Right lobe of liver (tissue), 6 donors: ENCODE data around the gene KANSL1L. TPM values are rescaled to one million over a fixed set of nuclear protein-coding genes. Genes with fewer than 3 reads are reported as not detected.

Experiments
- ATAC-seq, 4 donors: fragments of 200-7000 bp; cut with Tn5 transposase; one replicate each; pipeline ENCODE4 v1.9.1; 2020; ENCODE audit warnings: mild to moderate bottlenecking in 4 of 4, moderate library complexity in 4 of 4
- DNase-seq, 3 donors: peaks; one replicate each; pipeline ENCODE4 v3.0.0-alpha.2; 2020
- H3K27ac ChIP-seq, 3 donors: fragments of 200-600 bp; one replicate each; pipeline ENCODE4 v1.8.0; 2022
- H3K27me3 ChIP-seq, 2 donors: fragments of 200-600 bp; one replicate each; pipeline ENCODE4 v1.8.0; 2022
- H3K36me3 ChIP-seq, 4 donors: fragments of 200-600 bp; sonication (generic) in 1 of 4; one replicate each; pipeline versions ENCODE4 v1.5.1 to v1.8.0; 2017 to 2022; ENCODE audit warnings: control low read depth in 1 of 4
- H3K4me1 ChIP-seq, 4 donors: fragments of 200-600 bp; sonication (generic) in 1 of 4; one replicate each; pipeline versions ENCODE4 v1.5.1 to v1.8.0; 2017 to 2022; ENCODE audit warnings: control low read depth in 1 of 4
- H3K4me3 ChIP-seq, 3 donors: fragments of 200-600 bp; one replicate each; pipeline ENCODE4 v1.8.0; 2022
- H3K9me3 ChIP-seq, 4 donors: fragments of 200-600 bp; sonication (generic) in 1 of 4; one replicate each; pipeline versions ENCODE4 v1.5.1 to v1.8.0; 2017 to 2022; ENCODE audit warnings: control low read depth in 1 of 4
- POLR2A ChIP-seq: fragments of 450-650 bp; IDR thresholded peaks from one replicate; pipeline ENCODE4 v1.6.1; 2017; ENCODE audit warnings: antibody characterized with exemption, mild to moderate bottlenecking
- WGBS: methylation state at CpG from one replicate; pipeline ENCODE4 v1.1.6; 2018; ENCODE audit warnings: low coverage, low lambda C conversion rate; ENCODE audit not compliant: insufficient coverage; ENCODE audit errors: missing lambda C conversion rate; 5-methylcytosine and 5-hydroxymethylcytosine counted together
- intact Hi-C, 2 donors: fragments of 100-400 bp; cut with DNase I; formaldehyde crosslinking; loops; one replicate each; pipeline versions ENCODE4 v1.11.2 to v1.14.1; 2022
- long read RNA-seq: library from polyadenylated mRNA; unstranded; transcript quantifications from one replicate; pipeline ENCODE4 v2.0.0, GENCODE V29; 2019
- total RNA-seq, 6 experiments: library from RNA; depleted of rRNA in 2 of 6; stranded (reverse); fragments of >200 nt in 2 of 6; fragmentation: NEBNext Ultra II Directional in 3 of 6; extraction: Animal tissue kit (Norgen Biotek cat#: 25700) in 3 of 6; gene quantifications; one replicate each; pipeline versions ENCODE4 v1.1.0 to v1.2.4, GENCODE V29; 2016 to 2023
- TF ChIP-seq, protein P1 (sequence below), 4 donors: fragments of 200-600 bp in 3 of 4; fragments of 450-650 bp in 1 of 4; IDR thresholded peaks; one replicate each; pipeline versions ENCODE4 v1.5.1 to v1.8.0; 2016 to 2022; ENCODE audit warnings: antibody characterized with exemption in 4 of 4, mild to moderate bottlenecking in 2 of 4
- donor health status: DM: no; HTN: yes; CAD: no.
- donor health status: DM: no; HTN: no; CAD: no.
- donor health status: DM: no; HTN: no; CAD: no.
- donor health status: DM: no; HTN: yes; CAD: no.
- donor health status: DM: no; HTN: yes; CAD: no.

The KANSL1L gene, protein sequence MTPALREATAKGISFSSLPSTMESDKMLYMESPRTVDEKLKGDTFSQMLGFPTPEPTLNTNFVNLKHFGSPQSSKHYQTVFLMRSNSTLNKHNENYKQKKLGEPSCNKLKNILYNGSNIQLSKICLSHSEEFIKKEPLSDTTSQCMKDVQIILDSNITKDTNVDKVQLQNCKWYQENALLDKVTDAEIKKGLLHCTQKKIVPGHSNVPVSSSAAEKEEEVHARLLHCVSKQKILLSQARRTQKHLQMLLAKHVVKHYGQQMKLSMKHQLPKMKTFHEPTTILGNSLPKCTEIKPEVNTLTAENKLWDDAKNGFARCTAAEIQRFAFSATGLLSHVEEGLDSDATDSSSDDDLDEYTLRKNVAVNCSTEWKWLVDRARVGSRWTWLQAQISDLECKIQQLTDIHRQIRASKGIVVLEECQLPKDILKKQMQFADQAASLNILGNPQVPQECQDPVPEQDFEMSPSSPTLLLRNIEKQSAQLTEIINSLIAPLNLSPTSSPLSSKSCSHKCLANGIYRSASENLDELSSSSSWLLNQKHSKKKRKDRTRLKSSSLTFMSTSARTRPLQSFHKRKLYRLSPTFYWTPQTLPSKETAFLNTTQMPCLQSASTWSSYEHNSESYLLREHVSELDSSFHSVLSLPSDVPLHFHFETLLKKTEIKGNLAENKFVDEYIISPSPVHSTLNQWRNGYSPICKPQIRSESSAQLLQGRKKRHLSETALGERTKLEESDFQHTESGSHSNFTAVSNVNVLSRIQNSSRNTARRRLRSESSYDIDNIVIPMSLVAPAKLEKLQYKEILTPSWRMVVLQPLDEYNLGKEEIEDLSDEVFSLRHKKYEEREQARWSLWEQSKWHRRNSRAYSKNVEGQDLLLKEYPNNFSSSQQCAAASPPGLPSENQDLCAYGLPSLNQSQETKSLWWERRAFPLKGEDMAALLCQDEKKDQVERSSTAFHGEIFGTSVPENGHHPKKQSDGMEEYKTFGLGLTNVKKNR
- 10 to 100 TPM in 3 of 6 experiments, 1 to 10 TPM in 3; 7.1 to 19.1 (median 11.1) TPM for total RNA-seq
- long read RNA-seq, partial matches to known transcripts: 0 of 1 reads
- long read RNA-seq, other reads (novel, unspliced or antisense): 1 of 1 reads

DNA sequence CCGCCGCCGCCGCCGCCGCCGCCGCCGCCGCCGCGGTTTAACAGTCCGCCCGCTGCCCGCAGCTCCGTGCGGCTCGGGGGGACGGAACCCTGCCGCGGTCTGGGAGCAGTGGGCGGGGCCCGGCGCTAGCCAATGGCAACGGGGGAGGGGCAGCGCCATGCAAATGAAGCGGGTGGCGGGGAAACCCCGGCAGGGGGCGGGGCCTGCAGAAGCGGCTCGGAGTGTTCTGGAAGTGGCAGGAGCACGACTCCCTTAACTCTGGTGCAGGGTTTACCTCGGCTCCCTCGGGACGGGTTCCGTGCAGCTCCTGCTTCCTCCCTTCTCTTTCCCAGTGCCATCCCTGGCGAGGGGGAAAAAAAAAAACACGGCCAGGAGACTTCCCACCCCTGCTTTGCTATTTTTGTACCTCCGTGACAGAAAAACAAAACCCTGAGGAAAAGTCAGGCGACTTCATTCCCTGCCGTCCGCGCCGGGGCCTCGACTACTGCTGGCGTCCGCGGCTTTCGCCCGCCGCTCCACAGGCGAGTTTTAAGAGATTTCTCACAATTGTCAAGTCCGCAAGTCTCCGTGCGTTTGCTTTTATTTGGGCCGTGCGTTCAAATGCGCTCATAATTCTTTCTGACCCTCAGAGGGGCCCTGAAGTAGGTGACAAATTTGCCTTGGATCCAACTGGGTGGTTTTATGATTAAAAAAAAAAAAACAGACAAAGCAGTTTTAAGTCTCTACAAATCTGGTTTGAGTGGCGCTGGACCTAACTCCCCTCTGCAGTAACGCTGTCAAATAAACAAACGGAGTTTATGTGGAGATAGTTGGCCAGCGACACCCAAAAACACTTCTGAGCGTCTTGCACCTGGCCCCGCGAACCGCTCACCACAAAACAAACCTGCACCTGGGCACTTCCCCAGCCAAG is at the start of gene KANSL1L:
Gene KANSL1L, minus strand, starts transcription at position 101 of the 910 bp plus-strand sequence. CDS start 16,827 bp downstream, outside the sequence.
- peak within 1 kb of the TSS; percentile 73 to 83 (median 77) for H3K4me3 ChIP-seq
- H3K36me3 ChIP-seq: no peaks in the 10 kb centered on the region
- WGBS: under 1% methylated on average over 36 of the region's 67 CpGs
- peak; percentile 88 to 95 (median 88) for ATAC-seq
- no peaks in the 10 kb centered on the region for H3K9me3 ChIP-seq
- intact Hi-C loops: no loop called here
- no peaks in the 10 kb centered on the region for H3K27me3 ChIP-seq
- peak within 1 kb of the TSS; percentile 99 for H3K27ac ChIP-seq
- TF ChIP-seq, protein P1, sequence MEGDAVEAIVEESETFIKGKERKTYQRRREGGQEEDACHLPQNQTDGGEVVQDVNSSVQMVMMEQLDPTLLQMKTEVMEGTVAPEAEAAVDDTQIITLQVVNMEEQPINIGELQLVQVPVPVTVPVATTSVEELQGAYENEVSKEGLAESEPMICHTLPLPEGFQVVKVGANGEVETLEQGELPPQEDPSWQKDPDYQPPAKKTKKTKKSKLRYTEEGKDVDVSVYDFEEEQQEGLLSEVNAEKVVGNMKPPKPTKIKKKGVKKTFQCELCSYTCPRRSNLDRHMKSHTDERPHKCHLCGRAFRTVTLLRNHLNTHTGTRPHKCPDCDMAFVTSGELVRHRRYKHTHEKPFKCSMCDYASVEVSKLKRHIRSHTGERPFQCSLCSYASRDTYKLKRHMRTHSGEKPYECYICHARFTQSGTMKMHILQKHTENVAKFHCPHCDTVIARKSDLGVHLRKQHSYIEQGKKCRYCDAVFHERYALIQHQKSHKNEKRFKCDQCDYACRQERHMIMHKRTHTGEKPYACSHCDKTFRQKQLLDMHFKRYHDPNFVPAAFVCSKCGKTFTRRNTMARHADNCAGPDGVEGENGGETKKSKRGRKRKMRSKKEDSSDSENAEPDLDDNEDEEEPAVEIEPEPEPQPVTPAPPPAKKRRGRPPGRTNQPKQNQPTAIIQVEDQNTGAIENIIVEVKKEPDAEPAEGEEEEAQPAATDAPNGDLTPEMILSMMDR (IDR thresholded peaks at IDR 0.05): no peak
- TF ChIP-seq POLR2A: peak; percentile 85
- peak; percentile 100 for DNase-seq
- peaks cover 0 to 26% (median 5%) of the 10 kb centered on the region in 4 donors for H3K4me1 ChIP-seq

DNA sequence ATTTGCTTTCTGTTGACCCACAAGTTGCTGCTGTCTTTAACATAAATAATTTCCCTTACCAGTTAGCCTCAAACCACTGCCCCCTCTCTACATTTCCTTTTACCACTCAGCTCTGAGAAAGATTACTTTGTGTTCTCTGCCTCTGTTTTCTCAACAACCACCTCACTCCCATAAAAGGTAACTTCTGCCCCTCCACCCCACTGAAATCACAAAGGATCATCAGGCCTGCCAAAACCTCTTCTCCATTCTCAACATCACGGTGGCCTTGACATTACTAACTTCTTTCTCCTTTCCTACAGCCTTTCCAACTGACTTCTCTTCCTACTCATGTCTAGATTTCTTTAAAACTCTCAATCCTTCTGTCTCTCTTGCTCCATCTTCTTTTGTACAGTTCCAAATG is 43.9 kb upstream of the KANSL1L start:
- peaks cover 0 to 5% (median 2%) of the 10 kb centered on the region in 4 donors for H3K36me3 ChIP-seq
- no peaks in the 10 kb centered on the region for H3K27me3 ChIP-seq
- 50% methylated on average over 1 of the region's 1 CpG for WGBS
- no peaks in the 10 kb centered on the region for H3K4me1 ChIP-seq
- H3K27ac ChIP-seq: no peak overlapping the region
- TF ChIP-seq, protein P1 (IDR thresholded peaks at IDR 0.05): no peak
- no peak for TF ChIP-seq POLR2A
- H3K4me3 ChIP-seq: no peak overlapping the region
- intact Hi-C loops: no loop called here
- H3K9me3 ChIP-seq: no peaks in the 10 kb centered on the region
- DNase-seq (no peak), ATAC-seq (peak in 1 of 4 donors; percentile 50)

DNA sequence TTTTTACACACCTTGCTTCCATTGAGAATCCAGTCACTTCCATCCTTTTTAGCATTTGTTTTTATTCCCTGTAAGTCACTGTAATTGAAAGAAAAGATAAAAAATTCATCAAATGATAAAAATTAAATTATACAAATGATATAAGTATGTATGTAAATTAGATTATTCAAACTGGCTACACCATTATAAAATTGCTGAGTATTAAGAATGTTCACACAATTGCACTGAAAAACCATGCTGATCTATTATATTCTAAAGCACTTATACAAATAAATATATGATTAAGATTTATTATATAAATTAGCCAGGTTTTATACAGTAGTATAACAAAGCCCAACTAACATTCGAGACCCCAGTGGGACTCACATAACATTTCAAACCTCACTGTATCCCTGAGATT is 39.0 kb upstream of the KANSL1L start:
- TF ChIP-seq, protein P1 (IDR thresholded peaks at IDR 0.05): no peak
- no peak for TF ChIP-seq POLR2A
- Histone ChIP-seq H3K4me1 (no peaks in the 10 kb centered on the region), H3K9me3 (no peaks in the 10 kb centered on the region), H3K36me3 (peaks cover 0 to 9% (median under 1%) of the 10 kb centered on the region in 4 donors), H3K27me3 (no peaks in the 10 kb centered on the region), H3K4me3 (no peak overlapping the region), H3K27ac (no peak overlapping the region)
- no peak for DNase-seq
- intact Hi-C loops: no loop called here
- WGBS: 89% methylated on average over 1 of the region's 1 CpG
- ATAC-seq: no peak
